Measurements from ENCODE around the gene PPARD.

GRCh38 chr6:35469751-35470662 is 127.6 kb downstream of the PPARD start:
- TF ChIP-seq CTCF (conservative IDR thresholded peaks at IDR 0.05 in 1 of 2, IDR thresholded peaks at IDR 0.05 in 1 of 2; ENCODE audit: low read depth in 1 of 2, low read length in 2 of 2) (no peak), EZH2 (IDR thresholded peaks at IDR 0.05; ENCODE audit: low read length, missing control alignments) (no peak)
